ENCODE results near the gene PCDHGA2. TPM values are rescaled to one million over a fixed set of nuclear protein-coding genes. Genes with fewer than 3 reads are reported as not detected.

The PCDHGA2 gene
- total RNA-seq, 1 donor from 2014 or later, result 0.72 TPM

- Mint-ChIP-seq H3K27me3 (no peaks in the 10 kb centered on the region), H3K4me1 (ENCODE audit: low read depth) (no peaks in the 10 kb centered on the region), H3K4me3 (ENCODE audit: low read depth) (no peak overlapping the region), H3K27ac (no peak overlapping the region), H3K36me3 (ENCODE audit: insufficient read depth) (peaks cover 25% of the 10 kb centered on the region), H3K9me3 (ENCODE audit: low read depth) (peaks cover 60% of the 10 kb centered on the region)
- no peak for TF ChIP-seq CTCF (IDR thresholded peaks at IDR 0.05; ENCODE audit: unreplicated experiment)
- no peak for DNase-seq (ENCODE audit: low spot score, unreplicated experiment)
Observed at GRCh38 chr5:141360685-141361084, 22.1 kb downstream of the PCDHGA2 start.

DNA sequence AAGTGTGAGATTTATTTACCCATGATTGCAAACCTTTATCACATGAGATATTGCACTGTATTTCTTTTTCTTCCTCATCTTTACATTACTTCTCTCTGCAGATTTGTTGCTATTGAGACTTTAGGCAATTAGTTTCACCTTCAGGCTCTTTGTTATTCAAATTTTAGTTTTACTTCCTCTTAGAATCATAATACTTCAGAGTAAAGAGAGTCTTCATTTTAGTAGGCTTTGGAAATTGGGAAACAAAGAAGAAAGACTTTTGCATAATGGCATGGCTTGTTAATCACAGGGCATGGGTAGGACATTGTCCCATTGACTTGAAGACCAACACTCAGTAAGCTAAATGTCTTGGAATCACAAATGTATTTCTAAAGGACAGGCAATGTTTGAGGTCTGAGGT lies 24.2 kb downstream of the PCDHGA2 start:
- DNase-seq (ENCODE audit: low spot score, unreplicated experiment), result no peak
- peaks cover 20% of the 10 kb centered on the region for H3K36me3 Mint-ChIP-seq (ENCODE audit: insufficient read depth)
- peaks cover 51% of the 10 kb centered on the region for H3K9me3 Mint-ChIP-seq (ENCODE audit: low read depth)
- no peak overlapping the region for H3K4me3 Mint-ChIP-seq (ENCODE audit: low read depth)
- no peaks in the 10 kb centered on the region for H3K27me3 Mint-ChIP-seq
- H3K4me1 Mint-ChIP-seq (ENCODE audit: low read depth), result no peaks in the 10 kb centered on the region
- TF ChIP-seq CTCF (IDR thresholded peaks at IDR 0.05; ENCODE audit: unreplicated experiment), result no peak
- no peak overlapping the region for H3K27ac Mint-ChIP-seq

DNA sequence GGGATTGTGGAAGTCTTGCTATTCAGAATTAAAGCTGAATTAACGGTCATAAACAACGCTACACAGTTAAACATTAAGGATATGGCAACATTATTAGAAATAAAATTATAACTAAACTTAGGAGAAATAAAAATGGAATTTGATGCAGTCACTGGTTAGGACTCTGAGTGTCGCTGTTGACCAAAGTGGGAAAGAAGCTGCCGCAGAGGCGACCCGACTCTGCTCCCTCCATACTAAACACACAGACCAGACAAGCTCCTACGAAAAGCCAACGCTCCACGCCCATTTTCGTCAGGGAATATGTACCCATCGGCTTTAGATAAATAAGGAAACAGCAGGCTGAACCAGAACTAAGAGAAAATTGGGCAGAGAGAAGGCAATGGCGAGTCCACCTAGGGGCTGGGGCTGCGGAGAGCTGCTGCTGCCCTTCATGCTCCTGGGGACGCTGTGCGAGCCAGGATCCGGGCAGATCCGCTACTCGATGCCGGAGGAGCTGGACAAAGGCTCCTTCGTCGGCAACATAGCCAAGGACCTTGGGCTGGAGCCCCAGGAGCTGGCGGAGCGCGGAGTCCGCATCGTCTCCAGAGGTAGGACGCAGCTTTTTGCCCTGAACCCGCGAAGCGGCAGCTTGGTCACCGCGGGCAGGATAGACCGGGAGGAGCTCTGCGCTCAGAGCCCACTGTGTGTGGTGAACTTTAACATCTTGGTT lies 25.5 kb downstream of the PCDHGA2 start, which contains the start of gene PCDHGA5:
Gene PCDHGA5, plus strand, starts transcription at position 211 of the 709 bp plus-strand sequence. Its CDS starts 169 bp downstream, at position 380.
- Mint-ChIP-seq H3K27ac (no peak within 1 kb of the TSS), H3K27me3 (no peaks in the 10 kb centered on the region), H3K9me3 (ENCODE audit: low read depth) (peaks cover 47% of the 10 kb centered on the region), H3K4me1 (ENCODE audit: low read depth) (no peaks in the 10 kb centered on the region), H3K4me3 (ENCODE audit: low read depth) (no peak within 1 kb of the TSS), H3K36me3 (ENCODE audit: insufficient read depth) (peaks cover 18% of the 10 kb centered on the region)
- TF ChIP-seq CTCF (IDR thresholded peaks at IDR 0.05; ENCODE audit: unreplicated experiment), result no peak
- no peak for DNase-seq (ENCODE audit: low spot score, unreplicated experiment)

- no peaks in the 10 kb centered on the region for H3K27me3 Mint-ChIP-seq
- H3K36me3 Mint-ChIP-seq (ENCODE audit: insufficient read depth), result peaks cover 16% of the 10 kb centered on the region
- H3K27ac Mint-ChIP-seq, result no peak overlapping the region
- no peak for DNase-seq (ENCODE audit: low spot score, unreplicated experiment)
- peaks cover 50% of the 10 kb centered on the region for H3K9me3 Mint-ChIP-seq (ENCODE audit: low read depth)
- no peaks in the 10 kb centered on the region for H3K4me1 Mint-ChIP-seq (ENCODE audit: low read depth)
- no peak for TF ChIP-seq CTCF (IDR thresholded peaks at IDR 0.05; ENCODE audit: unreplicated experiment)
- H3K4me3 Mint-ChIP-seq (ENCODE audit: low read depth), result no peak overlapping the region
Observed at GRCh38 chr5:141366016-141366896, 27.7 kb downstream of the PCDHGA2 start.

GRCh38 chr5:141369994-141370848 lies 31.7 kb downstream of the PCDHGA2 start, which contains the start of gene PCDHGB3:
Gene PCDHGB3 (plus strand): TSS chr5:141370242. CDS start chr5:141370395, 153 bp downstream.
- no peak within 1 kb of the TSS for H3K4me3 Mint-ChIP-seq (ENCODE audit: low read depth)
- no peaks in the 10 kb centered on the region for H3K4me1 Mint-ChIP-seq (ENCODE audit: low read depth)
- no peak within 1 kb of the TSS for H3K27ac Mint-ChIP-seq
- H3K27me3 Mint-ChIP-seq, result no peaks in the 10 kb centered on the region
- peaks cover 49% of the 10 kb centered on the region for H3K9me3 Mint-ChIP-seq (ENCODE audit: low read depth)
- H3K36me3 Mint-ChIP-seq (ENCODE audit: insufficient read depth), result peaks cover 18% of the 10 kb centered on the region
- DNase-seq (ENCODE audit: low spot score, unreplicated experiment), result no peak
- TF ChIP-seq CTCF (IDR thresholded peaks at IDR 0.05; ENCODE audit: unreplicated experiment), result no peak

Measured in progenitor cell of endocrine pancreas (in vitro differentiated cells).